MV-4-11 (cell line): ENCODE data around the gene CPTP.

ENCODE experiments used
- DNase-seq: peaks from one replicate; lab custom pipeline; 2025; lab: John Stamatoyannopoulos, UW

CPTP gene

DNA sequence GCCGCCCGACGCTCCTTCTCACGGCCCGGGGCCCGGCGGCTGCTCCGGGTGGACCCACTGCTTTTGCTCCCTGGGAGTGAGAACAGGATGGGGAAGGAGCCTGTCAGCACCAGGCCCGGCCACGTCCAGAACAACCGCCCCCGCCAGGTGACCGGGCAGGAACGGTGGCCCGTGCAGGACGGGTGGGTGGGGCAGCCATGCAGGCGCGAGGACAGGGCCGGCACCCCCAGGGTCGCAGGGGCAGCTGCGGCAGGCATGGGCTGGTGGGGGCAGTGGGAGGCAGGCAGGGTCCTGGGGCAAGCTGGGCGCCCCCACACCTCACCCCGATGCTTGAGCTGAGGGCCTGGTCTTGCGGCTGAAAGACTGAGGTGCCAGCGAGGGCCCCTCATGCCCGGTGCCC, 11.8 kb downstream of the CPTP start:
- DNase-seq: no peak

DNA sequence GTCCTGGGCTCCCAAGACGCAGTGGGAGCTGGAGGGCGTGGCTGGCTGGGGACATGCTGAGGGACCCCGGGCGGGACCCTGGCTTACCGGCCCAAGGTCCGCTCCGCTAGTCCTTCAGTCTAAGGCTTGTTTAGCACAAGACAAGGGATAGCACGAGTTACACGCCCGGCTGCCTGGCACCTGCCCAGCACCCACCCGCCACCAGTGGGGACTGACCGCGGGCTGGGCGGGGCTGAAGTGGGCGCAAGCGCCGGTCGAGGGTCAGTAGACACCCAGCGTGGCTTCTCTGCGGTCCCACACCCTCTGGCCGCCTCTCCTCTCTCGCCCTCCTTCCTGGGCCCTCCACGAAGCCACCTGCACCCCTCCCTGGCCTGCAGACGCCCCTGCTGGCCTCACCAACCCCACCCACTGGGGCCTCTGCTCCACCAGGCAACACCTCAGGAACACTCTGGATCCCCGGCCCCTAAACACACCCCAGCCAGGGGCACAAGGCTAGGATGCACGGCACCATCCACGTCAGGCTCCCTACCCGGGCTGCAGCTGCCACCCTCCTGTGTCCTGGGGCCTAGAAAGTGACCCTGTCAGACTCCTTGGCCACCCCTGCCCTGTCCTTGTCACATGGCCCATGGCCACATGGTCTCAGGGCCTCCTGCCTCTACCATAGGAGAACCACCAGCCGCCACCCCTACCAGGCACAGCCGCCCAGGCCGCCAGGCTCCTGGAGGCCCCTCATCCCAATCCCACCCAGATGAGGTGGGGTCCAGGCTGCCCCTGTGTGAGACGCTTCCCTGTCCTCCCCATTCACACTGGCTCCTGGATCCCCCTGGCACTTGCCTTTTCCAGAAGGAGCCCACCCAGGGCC, 12.6 kb downstream of the CPTP start:
- no peak for DNase-seq

DNA sequence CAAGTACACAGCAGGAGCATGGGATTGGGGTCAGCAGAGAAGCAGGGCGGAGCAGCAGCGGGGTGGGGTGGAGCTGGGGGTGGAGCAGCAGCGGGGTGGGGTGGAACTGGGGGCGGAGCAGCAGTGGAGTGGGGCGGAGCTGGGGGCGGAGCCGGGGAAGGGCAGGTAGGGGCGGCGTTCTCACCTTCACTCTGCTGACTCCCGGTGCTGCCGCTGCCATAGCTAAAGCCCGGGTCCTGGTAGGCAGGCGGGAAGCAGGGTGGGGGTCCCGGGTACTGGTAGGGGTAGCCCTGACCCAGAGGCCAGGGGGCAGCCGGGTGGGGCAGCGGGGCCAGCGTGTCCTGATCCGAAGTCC, 13.2 kb downstream of the CPTP start:
- no peak for DNase-seq

DNA sequence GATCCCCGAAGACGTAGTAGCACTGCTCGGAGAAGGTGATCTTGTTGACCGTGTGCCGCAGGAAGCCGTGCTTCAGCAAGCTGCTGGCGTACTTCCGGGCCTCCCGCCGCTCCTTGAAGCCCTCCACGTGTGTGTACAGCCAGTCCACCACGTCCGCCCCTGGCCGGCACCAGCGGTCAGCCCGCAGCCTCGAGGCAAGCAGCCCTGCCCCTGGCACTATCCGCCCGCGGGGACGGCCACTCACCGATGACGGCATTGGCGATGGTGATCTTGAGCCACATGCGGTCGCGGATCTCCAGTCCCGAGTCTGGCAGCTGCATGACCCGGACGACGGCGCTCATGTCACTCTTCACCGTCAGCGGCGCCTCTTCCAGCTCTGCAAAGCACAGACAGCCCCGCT, 13.7 kb downstream of the CPTP start:
- DNase-seq: no peak

DNA sequence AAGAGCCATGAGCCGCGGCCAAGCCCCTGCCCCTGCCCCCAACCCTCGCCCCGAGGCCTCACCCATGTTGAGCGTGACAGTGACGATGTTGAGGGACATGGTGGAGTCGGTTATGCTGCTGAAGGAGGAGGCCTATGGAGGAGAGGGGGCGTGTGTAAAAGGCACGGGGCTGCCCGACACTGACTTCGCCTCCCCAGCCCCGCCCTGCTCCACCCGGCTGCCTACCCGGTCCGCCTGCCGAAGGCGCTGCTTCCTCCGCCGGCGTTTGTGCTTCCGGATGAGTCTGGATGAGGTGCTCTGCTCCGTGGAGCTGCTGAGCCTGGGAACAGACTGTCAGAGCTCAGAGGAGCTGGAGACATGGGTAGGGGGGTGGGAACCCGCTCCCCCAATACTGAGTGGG, 15.6 kb downstream of the CPTP start:
- DNase-seq: no peak

DNA sequence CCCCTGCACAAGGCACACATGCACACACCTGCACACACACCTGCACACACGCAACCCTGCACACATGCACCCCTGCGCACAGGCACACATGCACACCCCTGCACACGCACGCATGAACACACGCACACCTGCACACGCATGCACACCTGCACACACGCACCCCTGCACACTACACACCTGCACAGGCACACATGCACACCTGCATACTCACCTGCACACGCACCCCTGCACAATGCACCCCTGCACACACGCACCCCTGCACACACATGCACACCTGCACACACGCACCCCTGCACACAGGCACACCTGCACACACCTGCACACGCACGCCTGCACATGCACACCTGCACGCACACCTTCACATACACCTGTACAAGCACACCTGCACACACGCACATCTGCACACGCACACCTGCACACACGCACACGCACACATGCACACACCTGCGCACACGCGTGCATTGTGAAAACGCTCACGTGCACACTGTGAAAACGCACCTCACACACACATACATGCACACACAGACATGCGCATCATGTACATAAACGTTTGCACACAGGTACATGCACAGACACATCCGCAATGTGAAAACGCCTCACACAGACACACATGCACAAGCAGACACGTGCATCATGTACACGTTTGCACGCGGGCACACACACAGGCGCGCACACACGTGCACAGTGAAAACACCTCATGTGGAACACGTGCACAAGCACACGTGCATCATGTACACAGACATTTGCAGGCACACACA, 16.4 kb downstream of the CPTP start:
- no peak for DNase-seq

DNA sequence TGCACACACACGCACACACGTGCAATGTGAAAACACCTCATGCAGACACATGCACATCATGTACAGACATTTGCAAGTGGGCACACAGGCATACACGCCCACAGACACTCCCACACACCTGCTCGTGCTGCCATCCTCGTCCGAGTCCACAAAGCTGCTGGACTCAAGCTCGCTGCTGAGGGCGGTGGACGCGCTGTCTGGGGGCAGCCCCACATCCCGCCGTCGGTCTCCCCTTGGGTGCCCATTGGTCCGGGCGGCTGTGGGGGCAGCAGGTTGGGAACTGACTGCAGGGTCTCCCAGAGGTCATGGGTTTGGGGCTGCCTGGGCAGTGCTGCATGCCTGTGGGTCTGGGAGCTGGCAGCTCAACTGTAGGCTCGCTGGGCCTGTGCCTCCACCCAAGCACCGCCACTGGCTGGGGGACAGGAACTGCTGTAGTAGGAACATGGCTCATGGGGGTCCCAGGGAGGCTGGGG, 17.0 kb downstream of the CPTP start:
- DNase-seq: no peak

DNA sequence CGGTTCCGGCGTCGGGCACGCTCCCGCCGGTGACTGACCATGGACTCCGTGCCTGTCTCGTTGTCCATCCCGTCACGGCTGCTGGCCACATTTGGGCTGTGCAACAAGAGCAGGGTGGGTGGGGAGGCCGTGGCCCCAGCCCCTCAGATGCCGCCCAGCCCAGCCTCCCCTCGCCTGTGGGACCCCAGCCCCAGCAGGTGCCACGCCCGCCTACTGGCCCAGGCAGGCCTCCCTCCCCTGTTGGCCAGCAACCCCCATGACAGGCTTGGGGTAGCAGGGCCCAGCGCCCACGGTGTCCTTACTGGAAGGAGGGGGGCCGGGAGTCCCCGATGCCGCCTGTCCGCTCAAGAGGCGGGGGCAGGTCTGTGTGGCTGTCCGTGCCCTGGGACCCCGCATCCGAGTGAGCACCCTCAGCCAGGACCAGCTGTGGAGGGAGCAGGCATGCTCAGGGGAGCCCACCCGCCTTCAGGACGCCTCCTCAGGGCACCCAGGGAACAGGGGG, 17.5 kb downstream of the CPTP start:
- no peak for DNase-seq

DNA sequence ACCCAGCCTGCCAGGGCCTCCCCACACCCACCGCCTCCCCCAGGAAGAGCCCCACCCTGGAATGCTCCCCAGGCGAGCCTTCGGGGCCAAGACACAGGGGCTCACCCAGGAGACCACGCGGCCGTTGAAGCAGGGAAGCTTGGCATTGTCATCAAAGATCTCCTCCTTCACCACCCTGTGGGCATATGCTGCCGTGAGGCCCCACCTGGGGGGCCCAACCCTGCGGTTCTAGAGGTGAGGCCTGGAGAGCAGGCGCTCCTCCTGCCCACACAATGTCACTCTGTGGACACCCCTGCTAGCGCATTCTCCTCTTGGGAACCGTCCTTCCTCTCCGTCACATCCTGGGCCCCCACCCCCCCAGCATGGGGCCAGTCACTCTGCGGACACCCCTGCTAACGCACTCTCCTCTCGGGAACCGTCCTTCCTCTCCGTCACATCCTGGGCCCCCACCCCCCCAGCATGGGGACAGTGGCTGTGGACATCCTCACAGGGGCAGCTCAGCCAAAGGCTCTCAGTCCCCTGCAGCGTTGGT, 18.0 kb downstream of the CPTP start:
- DNase-seq: no peak

DNA sequence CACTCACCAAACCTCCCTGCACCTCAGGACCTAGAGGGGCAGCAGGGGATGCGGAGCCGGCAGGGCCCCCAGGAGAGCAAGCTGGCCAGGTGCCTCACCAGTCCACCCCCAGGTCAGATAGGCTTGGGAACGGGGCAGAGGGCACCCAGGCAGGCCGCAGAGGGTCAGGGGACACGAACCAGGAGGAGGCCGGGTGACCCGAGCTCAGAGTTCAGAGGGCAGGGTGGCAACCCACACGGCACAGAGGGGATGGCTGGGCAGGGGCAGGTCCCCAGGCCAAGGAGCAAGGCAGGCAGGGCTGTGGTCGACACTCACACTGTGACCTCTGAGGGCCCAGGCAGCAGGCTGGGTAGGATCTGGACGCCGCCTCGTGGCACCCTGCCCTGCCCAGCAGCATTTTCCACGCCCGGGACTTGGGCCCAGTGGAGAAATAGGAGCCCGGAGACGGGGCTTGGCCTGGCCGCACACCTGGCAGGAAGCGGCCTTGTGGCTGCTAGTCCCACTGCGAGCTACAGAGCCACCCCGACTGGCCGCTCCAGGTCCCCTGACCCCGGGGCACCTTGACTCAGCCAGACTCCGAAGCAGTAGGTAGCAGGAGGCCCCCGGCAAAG, 19.3 kb downstream of the CPTP start:
- no peak for DNase-seq

DNA sequence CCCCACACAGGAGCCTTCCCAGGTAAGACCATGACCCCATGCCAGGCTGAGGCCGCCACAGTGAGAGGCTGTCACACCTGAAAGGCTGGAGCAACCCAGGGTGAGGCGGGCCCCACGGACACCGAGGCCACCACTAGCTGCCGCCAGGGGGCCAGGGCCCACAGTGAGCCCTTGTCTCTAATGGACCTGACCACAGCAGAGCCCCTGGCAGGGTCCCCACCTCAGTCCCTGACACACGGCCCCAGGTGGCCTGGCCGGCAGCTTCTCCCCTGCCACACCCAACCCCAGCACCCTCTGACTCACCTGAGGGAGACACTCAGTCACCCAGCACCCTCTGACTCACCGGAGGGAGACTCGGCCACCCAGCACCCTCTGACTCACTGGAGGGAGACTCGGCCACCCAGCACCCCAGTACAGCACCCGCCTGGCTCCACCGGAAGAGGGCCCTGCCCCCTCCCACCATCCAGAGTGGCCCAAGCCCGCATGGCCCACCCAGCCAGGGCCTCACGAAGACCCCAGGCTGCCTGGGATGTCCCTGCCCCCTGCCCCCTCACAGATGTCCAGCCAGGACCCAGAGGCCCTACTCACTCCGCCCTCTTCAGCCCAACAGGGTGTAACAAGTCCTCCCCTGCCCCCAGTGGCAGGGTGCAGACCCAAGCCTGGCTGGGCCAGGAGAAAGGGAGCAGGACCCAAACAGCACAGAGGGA, 20.2 kb downstream of the CPTP start:
- DNase-seq: no peak

DNA sequence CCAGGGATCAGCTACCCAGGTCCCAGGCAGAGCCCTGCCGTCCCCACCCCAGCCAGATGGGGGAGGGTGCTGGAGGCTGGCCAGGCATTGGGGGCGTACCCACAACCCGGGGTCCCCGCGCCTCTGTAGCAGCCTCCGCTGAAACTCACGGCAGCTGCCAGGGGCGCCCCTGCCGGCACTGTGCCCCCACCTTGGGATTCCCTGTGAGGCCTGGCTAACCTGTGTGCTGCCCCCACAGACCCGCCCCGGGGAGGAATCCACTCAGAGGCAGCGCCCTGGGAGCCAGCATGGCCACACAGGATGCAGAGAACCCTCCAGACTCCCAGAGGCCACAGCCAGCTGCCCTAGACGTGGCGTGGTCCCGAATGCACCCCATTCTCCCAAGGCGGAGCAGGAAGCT, 20.8 kb downstream of the CPTP start:
- DNase-seq: no peak

DNA sequence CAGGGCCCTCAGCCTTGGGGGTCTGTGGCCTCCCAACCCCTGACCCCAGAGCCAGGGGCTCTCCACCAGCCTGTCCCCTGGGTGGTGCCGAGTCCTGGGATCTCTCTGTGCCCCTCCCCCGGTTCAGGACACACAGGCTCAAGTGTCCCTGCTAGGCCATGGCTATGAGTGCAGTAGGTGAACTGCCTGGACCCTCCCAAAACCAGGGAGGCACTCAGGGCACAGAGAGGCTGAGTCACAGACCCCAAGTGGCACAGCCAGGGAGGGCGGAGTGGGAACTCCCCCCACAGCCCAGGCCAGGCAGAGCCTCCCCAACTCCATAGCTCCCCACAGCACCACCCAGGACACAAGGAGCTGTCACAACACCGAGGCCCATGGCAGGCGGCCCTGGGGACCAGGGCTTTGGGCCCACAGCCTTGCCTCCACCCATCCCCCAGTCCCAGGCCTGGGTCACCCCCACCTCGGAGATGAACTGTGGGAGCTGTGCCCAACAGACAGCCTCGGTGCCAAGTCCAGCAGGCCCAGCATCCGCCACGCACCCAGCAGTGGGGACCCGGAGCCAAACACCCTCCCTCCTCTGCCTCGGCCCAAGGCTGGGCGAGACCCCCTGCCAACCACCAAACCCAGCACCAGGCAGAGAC, 21.4 kb downstream of the CPTP start:
- DNase-seq: no peak

DNA sequence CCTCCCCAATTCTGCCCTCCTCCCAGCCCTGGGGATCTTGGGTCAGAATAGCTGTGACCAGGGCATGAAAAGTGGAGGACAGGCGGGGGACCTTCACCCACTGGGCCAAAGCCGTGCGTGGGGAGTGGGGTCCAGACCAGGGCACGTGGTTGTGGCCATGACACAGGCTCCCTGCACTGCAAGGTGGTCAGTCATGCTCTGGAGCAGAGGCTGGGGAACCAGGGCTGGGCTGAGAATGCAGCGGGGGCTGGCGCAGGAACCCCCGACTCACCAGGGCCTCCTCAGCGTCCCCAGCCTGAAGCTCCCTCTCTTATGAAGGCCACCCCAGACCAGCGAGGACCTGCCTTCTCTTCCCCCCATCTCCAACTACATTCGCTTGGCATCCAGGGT, 21.9 kb downstream of the CPTP start:
- no peak for DNase-seq

DNA sequence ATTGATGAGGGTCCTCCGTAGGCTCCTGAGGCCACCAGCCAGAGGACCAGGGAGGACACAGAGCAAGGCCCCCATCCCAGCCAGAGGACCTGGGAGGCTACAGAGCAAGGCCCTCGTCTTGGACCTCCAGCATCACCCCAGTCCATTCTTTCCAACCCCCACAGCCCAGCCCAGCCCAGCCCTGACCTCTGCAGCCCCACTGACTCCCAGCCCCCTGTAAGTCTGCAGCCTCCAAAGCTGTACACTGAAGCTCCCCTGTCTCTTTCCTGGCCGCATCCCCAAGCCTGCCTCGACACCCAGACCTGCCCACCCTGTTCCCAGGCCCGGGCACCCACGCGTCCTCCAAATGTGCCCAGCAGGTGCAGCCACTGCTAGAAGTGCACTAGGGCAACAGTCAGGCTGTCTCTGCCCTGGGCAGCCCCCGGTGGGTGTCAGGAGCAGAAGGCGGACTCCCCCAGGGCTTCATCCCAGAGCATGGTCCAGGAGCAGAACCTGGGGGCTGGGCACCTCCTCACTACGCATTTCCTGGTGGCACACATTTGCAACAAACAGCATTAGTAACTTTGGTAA, 22.5 kb downstream of the CPTP start:
- no peak for DNase-seq

DNA sequence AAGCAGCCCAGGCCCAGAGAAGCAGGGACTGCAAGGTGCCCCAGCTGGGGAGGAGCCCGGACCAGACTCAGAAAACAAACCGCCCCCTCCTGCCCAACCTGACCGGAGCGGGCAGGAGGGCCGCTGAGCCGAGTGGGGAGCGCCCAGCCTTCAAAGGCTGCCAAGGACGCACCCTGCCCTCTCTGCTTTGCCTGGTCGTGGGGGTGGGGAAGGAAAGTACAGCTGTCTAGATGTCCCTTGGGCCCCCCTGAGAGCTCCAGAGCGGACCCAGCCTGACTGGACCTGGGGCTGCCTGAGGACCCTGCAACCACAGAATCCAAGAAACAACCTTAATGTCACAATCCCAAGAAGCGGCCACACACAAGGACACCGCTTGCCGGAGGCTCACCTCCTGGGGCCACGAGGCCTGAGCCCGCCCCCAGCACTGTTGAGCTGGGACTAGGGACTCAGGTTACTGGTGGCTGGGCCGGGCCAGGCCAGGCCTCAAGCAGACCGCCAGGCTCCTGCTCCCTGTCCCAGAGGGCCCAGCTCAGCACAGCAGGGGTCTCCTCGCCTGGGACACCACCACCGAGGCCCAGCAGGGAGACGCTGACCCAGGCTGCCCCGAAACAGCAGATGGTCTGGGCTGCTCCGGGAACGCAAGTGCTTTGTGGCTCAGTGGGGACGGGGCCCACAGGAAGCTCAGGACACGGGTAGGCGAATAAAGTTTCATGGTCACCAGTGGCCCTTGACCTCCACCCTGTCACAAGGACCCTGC, 23.2 kb downstream of the CPTP start:
- no peak for DNase-seq

DNA sequence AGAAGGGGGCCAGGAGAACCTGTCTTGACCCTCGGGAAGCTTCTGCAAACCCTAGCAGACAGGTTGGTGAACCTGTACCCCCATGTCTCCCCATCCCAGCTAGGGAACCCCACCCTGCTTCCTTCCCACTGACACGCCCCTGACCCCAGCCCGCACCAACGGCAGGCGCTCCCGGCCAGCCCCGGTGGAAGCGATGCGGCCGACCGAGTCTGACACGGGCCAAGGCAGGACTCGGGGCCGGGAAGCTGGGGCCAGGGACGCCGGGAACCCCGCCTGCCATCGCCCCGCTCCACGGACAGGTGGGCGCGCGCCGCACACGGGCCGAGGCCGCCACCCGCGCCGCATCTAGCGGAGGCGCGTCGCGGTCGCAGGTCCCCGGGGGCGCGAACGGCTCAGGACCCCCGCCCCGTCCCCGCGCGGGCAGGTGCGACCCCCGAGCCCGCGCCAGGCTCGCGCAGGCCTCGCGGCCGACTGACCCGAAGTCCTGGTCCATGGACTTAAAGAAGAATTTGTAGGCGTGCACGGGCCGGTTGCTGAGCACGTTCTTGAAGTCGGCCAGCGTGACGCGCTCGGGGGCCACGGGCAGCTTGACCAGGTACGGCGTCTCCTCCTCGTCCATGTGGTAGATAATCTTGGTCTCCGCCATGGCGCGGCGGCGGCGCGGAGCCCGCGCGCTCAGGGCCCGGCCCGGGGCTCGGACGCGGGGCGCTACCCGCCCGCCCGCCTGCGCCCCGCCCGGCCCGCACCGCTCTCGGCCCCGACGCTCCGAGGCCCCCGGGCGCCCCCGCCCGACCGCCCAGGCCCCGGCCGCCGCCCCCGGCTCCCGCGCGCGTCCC, 24.0 kb downstream of the CPTP start:
- no peak for DNase-seq

DNA sequence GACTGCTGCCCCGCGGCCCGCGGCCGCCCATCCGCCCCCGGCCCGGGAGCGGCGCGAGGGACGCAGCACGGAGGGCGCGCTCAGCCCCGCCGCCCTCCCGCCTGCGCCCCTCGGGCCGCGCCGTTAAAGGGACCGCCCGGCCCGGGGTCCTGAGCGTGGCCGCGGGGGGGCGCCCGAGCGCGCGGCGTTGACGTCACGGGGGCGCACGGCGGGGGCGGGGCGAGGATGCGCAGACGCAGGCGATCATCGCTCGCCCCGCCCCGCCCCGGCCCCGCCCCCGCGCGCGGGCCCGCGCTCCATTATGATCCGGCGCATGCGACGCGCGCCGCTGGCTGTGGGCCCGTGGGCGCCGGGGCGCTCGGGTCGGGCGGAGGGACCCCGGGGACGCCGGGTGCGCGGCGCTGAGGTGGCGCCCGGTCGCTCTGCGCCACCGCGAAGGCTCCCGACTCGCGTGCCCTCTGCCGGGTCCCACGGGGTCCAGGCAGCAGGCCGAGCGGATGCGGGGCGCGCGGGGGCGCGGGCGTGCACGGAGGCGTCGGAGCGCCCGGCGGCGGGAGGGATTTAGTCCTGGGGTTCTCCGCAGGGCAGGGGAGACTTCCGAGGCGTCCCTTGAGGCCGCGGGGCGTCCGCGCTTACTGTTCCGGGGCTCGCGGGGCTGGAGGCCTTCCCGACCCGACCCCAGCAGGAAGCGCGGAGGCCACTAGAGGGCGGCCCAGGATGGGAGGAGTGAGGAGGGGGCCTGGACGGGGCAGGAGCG, 24.8 kb downstream of the CPTP start, which contains the start of gene DVL1:
Gene DVL1, minus strand, starts transcription at position 163 of the 757 bp plus-strand sequence. CDS start 353 bp downstream, outside the sequence.
- DNase-seq: no peak
